Subcutaneous adipose tissue (tissue), 4 donors: ENCODE measurements around the gene SLK. TPM values are rescaled to one million over a fixed set of nuclear protein-coding genes. Genes with fewer than 3 reads are reported as not detected.

Source experiments
- CTCF ChIP-seq: fragments of 450-650 bp; IDR thresholded peaks from one replicate; pipeline ENCODE4 v1.5.1; 2016; ENCODE audit warnings: low read depth, mild to moderate bottlenecking, control low read depth, antibody characterized with exemption, moderate library complexity
- small RNA-seq: library from RNA; depleted of rRNA; stranded (forward); fragments of <200 nt; gene quantifications from one replicate; pipeline ENCODE3, GENCODE V24; 2016
- total RNA-seq, 4 donors: library from RNA; depleted of rRNA; stranded (reverse); fragments of >200 nt; gene quantifications; one replicate each; pipeline ENCODE4 v1.1.0, GENCODE V29; 2016

Gene SLK
- total RNA-seq, 4 donors from 2014 or later: 47.4 to 73.5 (median 65.9) TPM

GRCh38 chr10:104074505-104074904 is 107.6 kb downstream of the SLK start:
- no peak for TF ChIP-seq CTCF

- TF ChIP-seq CTCF: no peak
Observed at GRCh38 chr10:104076743-104077160, 109.8 kb downstream of the SLK start.

- TF ChIP-seq CTCF: no peak
Observed at GRCh38 chr10:104077247-104077646, 110.3 kb downstream of the SLK start.

- TF ChIP-seq CTCF: no peak
Observed at GRCh38 chr10:104077663-104078151, 110.8 kb downstream of the SLK start.

Small RNA genes lying within 50 kb of the gene (small RNA-seq; reads per million reads assigned to genes)
- not detected for gene RN7SL524P

Other genes with a start within 250 kb of the SLK start
- 10 to 100 TPM; 13.0 to 23.6 (median 18.7) TPM for gene SH3PXD2A, start 111.6 kb upstream of the SLK start, total RNA-seq
- gene STN1, start 49.0 kb upstream of the SLK start, total RNA-seq: 10 to 100 TPM; 16.6 to 28.4 (median 24.7) TPM
- gene COL17A1, start 118.7 kb downstream of the SLK start, total RNA-seq: under 1 TPM in 2 of 4 donors, not detected in 2; under 0.01 to 0.19 TPM
- gene SFR1, start 155.0 kb downstream of the SLK start, total RNA-seq: 10 to 100 TPM in 1 of 4 donors, 1 to 10 TPM in 3; 7.3 to 10.9 (median 8.4) TPM